Frontal cortex (tissue), 4 donors: Measurements from ENCODE around the gene XG. TPM values are rescaled to one million over a fixed set of nuclear protein-coding genes. Genes with fewer than 3 reads are reported as not detected.

ENCODE experiments used
- DNase-seq, 2 donors: peaks; one replicate each; pipeline ENCODE4 v3.0.0; 2012; ENCODE audit warnings: low spot score in 2 of 2
- FAIRE-seq: peaks from 2 replicates; lab custom pipeline; 2012; peaks lifted over from hg19 to GRCh38; lab: Jason Lieb, UNC
- total RNA-seq: library from RNA; depleted of rRNA; stranded (reverse); fragments of >200 nt; gene quantifications from one replicate; pipeline ENCODE4 v1.2.3, GENCODE V29; 2014
- donor health status: control.
- donor health status: control.
- donor health status: control.

XG gene
- total RNA-seq, 1 donor from 2014 or later: not detected

DNA sequence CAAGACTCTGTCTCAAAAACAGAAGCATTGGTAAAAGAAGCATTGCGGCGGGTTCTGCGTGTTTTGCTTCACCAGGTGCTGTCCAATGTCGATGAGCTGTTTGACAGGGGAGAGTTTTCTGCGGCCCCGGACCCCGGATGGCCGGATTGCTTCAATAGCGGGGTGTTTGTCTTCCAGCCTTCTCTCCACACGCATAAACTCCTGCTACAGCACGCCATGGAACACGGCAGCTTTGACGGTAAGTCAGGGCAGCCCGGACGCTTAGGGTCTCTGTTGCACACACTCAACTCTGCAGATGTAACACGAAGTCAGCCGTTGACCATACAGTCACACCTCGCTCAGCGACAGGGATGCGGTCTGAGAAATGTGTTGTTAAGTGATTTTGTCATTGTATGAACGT lies 103.1 kb downstream of the XG start:
- FAIRE-seq (no peak), DNase-seq (no peak)

- DNase-seq (no peak), FAIRE-seq (no peak)
These were observed 103.9 kb downstream of the XG start for GRCh38 chrX:2855761-2856160.

GRCh38 chrX:2857566-2857965 lies 105.7 kb downstream of the XG start:
- FAIRE-seq: no peak
- DNase-seq: no peak

GRCh38 chrX:2859197-2859797 lies 107.5 kb downstream of the XG start:
- FAIRE-seq (peak; percentile 40), DNase-seq (no peak)

- no peak for DNase-seq
- FAIRE-seq: no peak
These were observed 110.6 kb downstream of the XG start for GRCh38 chrX:2862404-2862803.

DNA sequence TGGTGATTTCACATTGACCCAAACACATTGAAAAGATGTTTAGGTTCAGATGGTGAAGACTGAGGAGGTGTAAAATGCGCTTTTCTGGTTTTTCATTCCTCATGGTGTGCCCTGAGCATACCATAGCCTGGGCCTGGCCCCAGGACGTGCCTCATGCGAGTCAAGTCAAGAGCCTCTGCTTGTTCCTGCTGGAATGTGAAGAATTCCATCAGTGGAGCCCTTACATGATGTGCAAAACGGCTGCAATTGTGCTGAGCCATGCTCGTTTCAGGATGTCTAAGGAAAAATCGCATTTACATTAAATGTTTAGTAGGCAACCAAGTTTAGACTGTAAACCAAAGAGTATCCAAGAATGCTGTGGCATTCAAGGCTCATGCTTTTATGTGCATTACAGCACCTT lies 111.8 kb downstream of the XG start:
- DNase-seq (no peak), FAIRE-seq (no peak)

Other genes starting within 250 kb of the XG start
- 11.4 TPM for gene CD99, start 60.7 kb upstream of the XG start, total RNA-seq
- gene GYG2, start 76.9 kb downstream of the XG start, total RNA-seq: 4.1 TPM
- gene ARSD, start 177.3 kb downstream of the XG start, total RNA-seq: 9.0 TPM